ENCODE results near the gene SDF2L1. TPM values are rescaled to one million over a fixed set of nuclear protein-coding genes. Genes with fewer than 3 reads are reported as not detected.
"Not testable (repeated sequence)": the region's sequence is repeated elsewhere in the genome, so short reads cannot be mapped to it uniquely, and the experiment has no call there.

Gene SDF2L1
- total RNA-seq, 2 experiments from 2014 or later, result 21.7 to 22.3 TPM

DNA sequence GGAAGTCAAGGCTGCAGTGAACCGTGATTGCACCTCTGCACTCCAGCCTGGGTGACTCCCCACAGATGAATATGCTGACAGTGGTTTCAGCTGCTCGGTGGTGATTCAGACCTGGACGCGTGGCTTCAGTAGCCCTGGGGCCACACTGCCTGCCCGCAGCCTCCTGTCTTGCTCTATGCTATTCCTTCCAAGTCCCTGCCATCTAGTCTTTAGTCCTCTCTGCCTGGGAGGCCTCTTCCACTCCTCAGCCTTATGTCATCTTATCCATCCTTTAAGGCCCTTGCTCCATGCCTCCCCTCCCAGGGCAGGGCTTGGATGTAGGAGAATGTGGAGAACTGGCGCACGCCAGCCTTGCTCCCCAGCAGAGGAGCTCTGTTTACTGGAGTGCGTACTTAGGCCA, 35.3 kb upstream of the SDF2L1 start:
- no peaks in the 10 kb centered on the region for H3K27me3 Mint-ChIP-seq (ENCODE audit: low read depth)
- peaks cover 5% of the 10 kb centered on the region for H3K36me3 Mint-ChIP-seq (ENCODE audit: low read depth)
- no peak for DNase-seq
- H3K4me1 Mint-ChIP-seq (ENCODE audit: low read depth), result peaks cover 33% of the 10 kb centered on the region
- peak overlapping the region; percentile 36 for H3K27ac Mint-ChIP-seq
- H3K4me3 Mint-ChIP-seq, result no peak overlapping the region
- no peaks in the 10 kb centered on the region for H3K9me3 Mint-ChIP-seq
- CTCF ChIA-PET, result no interaction called here
- intact Hi-C loops (cut with micrococcal nuclease), result no loop called here

GRCh38 chr22:21609556-21610157, 32.4 kb upstream of the SDF2L1 start:
- CTCF ChIA-PET, result interaction anchor here (1.0 to 1.4 kb wide), 2 partner anchors 14 to 32 kb away, joined by 3 read pairs; partner anchors contain the start of gene SDF2L1
- H3K9me3 Mint-ChIP-seq; H3K27me3 Mint-ChIP-seq (ENCODE audit: low read depth); DNase-seq; H3K4me3 Mint-ChIP-seq; H3K27ac Mint-ChIP-seq: not testable (repeated sequence)
- intact Hi-C loops (cut with micrococcal nuclease), result loop anchor here (10.0 kb wide), 1 partner anchor 585 kb away; no protein-coding TSS in a partner anchor
- H3K36me3 Mint-ChIP-seq (ENCODE audit: low read depth), result peaks cover 18% of the 10 kb centered on the region
- H3K4me1 Mint-ChIP-seq (ENCODE audit: low read depth), result peaks cover 29% of the 10 kb centered on the region

- no peaks in the 10 kb centered on the region for H3K27me3 Mint-ChIP-seq (ENCODE audit: low read depth)
- intact Hi-C loops (cut with micrococcal nuclease), result loop anchor here (10.0 kb wide), 1 partner anchor 583 kb away; no protein-coding TSS in a partner anchor
- DNase-seq, result no peak
- H3K36me3 Mint-ChIP-seq (ENCODE audit: low read depth), result peaks cover 21% of the 10 kb centered on the region
- H3K27ac Mint-ChIP-seq, result peak overlapping the region; percentile 61
- H3K4me3 Mint-ChIP-seq, result no peak overlapping the region
- peaks cover 26% of the 10 kb centered on the region for H3K4me1 Mint-ChIP-seq (ENCODE audit: low read depth)
- CTCF ChIA-PET, result interaction anchor here (1.0 kb wide), 1 partner anchor 13 kb away, joined by 3 read pairs; no protein-coding TSS in a partner anchor
- H3K9me3 Mint-ChIP-seq, result no peaks in the 10 kb centered on the region
Measured at GRCh38 chr22:21611210-21611977, 30.7 kb upstream of the SDF2L1 start.

DNA sequence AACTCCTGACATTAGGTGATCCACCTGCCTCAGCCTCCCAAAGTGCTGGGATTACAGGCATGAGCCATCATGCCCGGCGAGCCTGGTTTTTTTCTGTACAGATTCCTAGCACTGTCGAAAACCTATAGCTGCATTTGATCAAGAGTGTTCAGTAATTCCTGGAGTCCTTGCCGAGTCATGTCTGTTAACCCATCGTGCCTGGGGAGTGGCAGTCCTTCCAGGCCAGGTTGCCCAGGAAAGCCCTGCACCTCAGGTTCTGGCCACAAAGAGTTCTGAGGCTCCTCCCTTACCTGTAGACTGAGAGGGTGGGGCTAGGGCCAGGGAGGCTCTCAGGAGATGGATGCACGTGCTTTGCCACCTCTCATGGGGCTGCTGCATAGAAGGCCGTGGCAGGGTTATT, 29.2 kb upstream of the SDF2L1 start:
- Mint-ChIP-seq H3K4me1 (ENCODE audit: low read depth) (peaks cover 16% of the 10 kb centered on the region), H3K36me3 (ENCODE audit: low read depth) (peaks cover 18% of the 10 kb centered on the region), H3K27ac (no peak overlapping the region), H3K4me3 (no peak overlapping the region), H3K9me3 (no peaks in the 10 kb centered on the region), H3K27me3 (ENCODE audit: low read depth) (no peaks in the 10 kb centered on the region)
- DNase-seq, result no peak
- CTCF ChIA-PET, result interaction anchor here (1.0 to 1.9 kb wide), 2 partner anchors 12 to 34 kb away, joined by 3 to 5 read pairs; no protein-coding TSS in a partner anchor
- intact Hi-C loops (cut with micrococcal nuclease), result loop anchor here (10.0 kb wide), 1 partner anchor 582 kb away; no protein-coding TSS in a partner anchor

DNA sequence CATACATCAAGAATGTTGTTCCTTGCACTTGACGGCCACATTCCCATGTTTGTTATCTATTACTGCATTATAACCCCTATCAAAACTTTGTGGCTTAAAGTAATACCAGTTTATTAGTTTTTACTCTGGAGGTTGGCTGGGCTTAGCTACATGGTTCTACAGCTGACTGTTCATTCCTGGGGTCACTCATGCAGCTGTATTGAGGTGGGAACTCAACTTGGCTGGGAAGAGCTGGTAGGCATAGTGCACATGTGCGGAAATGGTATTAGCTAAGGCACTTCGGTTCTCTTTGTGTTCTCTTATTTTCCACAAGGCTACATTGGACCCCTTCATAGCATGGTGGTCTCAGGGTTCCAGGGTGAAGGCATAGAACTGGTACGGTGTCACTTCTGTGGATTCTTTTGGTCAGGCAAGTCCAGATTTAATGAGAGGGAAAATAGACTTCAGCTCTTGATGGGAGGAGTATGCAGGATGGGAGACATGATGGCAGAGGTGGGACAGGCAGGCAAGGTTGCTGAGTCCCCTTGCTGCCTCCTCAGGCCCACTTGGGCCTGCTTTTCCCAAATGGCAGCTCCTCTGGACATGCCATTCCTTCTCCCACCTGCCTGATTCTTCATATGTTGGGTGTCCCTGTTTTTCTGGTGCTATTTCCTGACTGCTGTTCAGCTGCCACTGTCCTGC, 28.4 kb upstream of the SDF2L1 start:
- H3K27ac Mint-ChIP-seq, result peak overlapping the region; percentile 2

GRCh38 chr22:21615731-21616130, 26.4 kb upstream of the SDF2L1 start:
- no peak overlapping the region for H3K4me3 Mint-ChIP-seq
- intact Hi-C loops (cut with micrococcal nuclease), result loop anchor here (5.0 to 10.0 kb wide), 2 partner anchors 37 to 579 kb away; no protein-coding TSS in a partner anchor
- H3K27ac Mint-ChIP-seq, result no peak overlapping the region
- H3K4me1 Mint-ChIP-seq (ENCODE audit: low read depth), result peaks cover 14% of the 10 kb centered on the region
- CTCF ChIA-PET, result interaction anchor here (0.5 to 2.4 kb wide), 3 partner anchors 14 to 36 kb away, joined by 4 to 8 read pairs (median 7); partner anchors contain the start of genes SDF2L1 and YDJC
- H3K9me3 Mint-ChIP-seq, result no peaks in the 10 kb centered on the region
- peaks cover 18% of the 10 kb centered on the region for H3K36me3 Mint-ChIP-seq (ENCODE audit: low read depth)
- no peaks in the 10 kb centered on the region for H3K27me3 Mint-ChIP-seq (ENCODE audit: low read depth)
- no peak for DNase-seq

More for the DNA sequence above, 28.4 kb upstream of the SDF2L1 start:
- Mint-ChIP-seq H3K27me3 (ENCODE audit: low read depth) (no peaks in the 10 kb centered on the region), H3K9me3 (no peaks in the 10 kb centered on the region), H3K4me3 (no peak overlapping the region), H3K36me3 (ENCODE audit: low read depth) (peaks cover 18% of the 10 kb centered on the region), H3K4me1 (ENCODE audit: low read depth) (peaks cover 14% of the 10 kb centered on the region)
- no peak for DNase-seq
- intact Hi-C loops (cut with micrococcal nuclease), result loop anchor here (10.0 kb wide), 1 partner anchor 581 kb away; no protein-coding TSS in a partner anchor
- CTCF ChIA-PET, result interaction anchor here (1.9 kb wide), 1 partner anchor 33 kb away, joined by 5 read pairs; no protein-coding TSS in a partner anchor

DNA sequence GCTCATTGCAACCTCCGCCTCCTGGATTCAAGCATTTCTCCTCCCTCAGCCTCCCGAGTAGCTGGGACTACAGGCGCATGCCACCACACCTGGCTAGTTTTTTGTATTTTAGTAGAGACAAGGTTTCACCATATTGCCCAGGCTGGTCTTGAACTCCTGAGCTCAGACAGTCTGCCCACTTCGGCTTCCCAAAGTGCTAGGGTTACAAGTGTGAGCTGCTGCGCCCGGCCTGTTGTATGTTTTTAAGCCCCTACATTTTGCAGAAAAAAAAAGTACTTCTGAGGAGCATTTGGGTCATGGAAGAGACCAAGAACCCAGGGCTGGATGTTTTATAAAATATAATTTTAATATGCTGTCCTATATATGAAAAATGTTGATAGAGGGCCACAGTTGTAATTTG, 24.8 kb upstream of the SDF2L1 start:
- H3K36me3 Mint-ChIP-seq (ENCODE audit: low read depth), result peaks cover 16% of the 10 kb centered on the region
- H3K27me3 Mint-ChIP-seq (ENCODE audit: low read depth); H3K4me1 Mint-ChIP-seq (ENCODE audit: low read depth); H3K4me3 Mint-ChIP-seq; H3K9me3 Mint-ChIP-seq; DNase-seq; H3K27ac Mint-ChIP-seq: not testable (repeated sequence)
- CTCF ChIA-PET, result interaction anchor here (0.5 to 1.9 kb wide), 2 partner anchors 12 to 1223 kb away, joined by 5 to 8 read pairs; partner anchors contain the start of gene YDJC
- intact Hi-C loops (cut with micrococcal nuclease), result loop anchor here (5.0 to 10.0 kb wide), 2 partner anchors 35 to 577 kb away; no protein-coding TSS in a partner anchor

DNA sequence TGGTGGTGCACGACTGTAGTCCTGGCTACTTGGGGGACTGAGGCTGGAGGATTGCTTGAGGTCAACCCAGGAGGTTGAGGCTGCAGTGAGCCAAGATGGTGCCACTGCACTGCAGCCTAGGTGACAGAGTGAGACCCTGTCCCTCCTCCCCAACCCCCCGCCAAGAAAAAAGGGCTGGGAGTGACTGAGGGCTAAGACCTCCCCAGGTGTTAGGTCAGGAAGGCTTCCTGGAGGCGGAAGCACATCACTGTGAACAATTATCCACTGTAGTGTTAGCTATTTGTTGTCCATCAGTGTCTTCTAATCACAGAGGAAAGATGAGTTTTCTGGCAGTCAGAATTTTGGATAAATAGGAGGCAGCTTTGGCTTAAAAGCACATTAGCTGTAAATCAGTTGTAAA, 21.1 kb upstream of the SDF2L1 start:
- intact Hi-C loops (cut with micrococcal nuclease), result no loop called here
- no peak overlapping the region for H3K4me3 Mint-ChIP-seq

GRCh38 chr22:21622011-21622918, 19.8 kb upstream of the SDF2L1 start:
- CTCF ChIA-PET, result interaction anchor here (1.3 to 13.9 kb wide), 2 partner anchors 22 to 34 kb away, joined by 3 to 208 read pairs; partner anchors contain the start of gene SDF2L1
- Mint-ChIP-seq H3K27ac (peak overlapping the region; percentile 17), H3K4me3 (no peak overlapping the region), H3K27me3 (ENCODE audit: low read depth) (no peaks in the 10 kb centered on the region), H3K9me3 (no peaks in the 10 kb centered on the region), H3K4me1 (ENCODE audit: low read depth) (peaks cover 16% of the 10 kb centered on the region), H3K36me3 (ENCODE audit: low read depth) (peaks cover 7% of the 10 kb centered on the region)
- no peak for DNase-seq
- intact Hi-C loops (cut with micrococcal nuclease), result no loop called here

More for the DNA sequence above, 21.1 kb upstream of the SDF2L1 start:
- Mint-ChIP-seq H3K9me3 (no peaks in the 10 kb centered on the region), H3K4me1 (ENCODE audit: low read depth) (peaks cover 7% of the 10 kb centered on the region), H3K27me3 (ENCODE audit: low read depth) (no peaks in the 10 kb centered on the region), H3K27ac (no peak overlapping the region), H3K36me3 (ENCODE audit: low read depth) (peaks cover 2% of the 10 kb centered on the region)
- no peak for DNase-seq
- CTCF ChIA-PET, result interaction anchor here (0.5 to 1.8 kb wide), 3 partner anchors 8 to 23 kb away, joined by 3 to 4 read pairs (median 3); no protein-coding TSS in a partner anchor

- no peaks in the 10 kb centered on the region for H3K9me3 Mint-ChIP-seq
- no peaks in the 10 kb centered on the region for H3K27me3 Mint-ChIP-seq (ENCODE audit: low read depth)
- CTCF ChIA-PET, result interaction anchor here (1.3 to 13.9 kb wide), 2 partner anchors 21 to 35 kb away, joined by 3 to 208 read pairs; partner anchors contain the start of gene SDF2L1
- H3K4me3 Mint-ChIP-seq, result no peak overlapping the region
- H3K27ac Mint-ChIP-seq, result peak overlapping the region; percentile 26
- H3K36me3 Mint-ChIP-seq (ENCODE audit: low read depth), result peaks cover 15% of the 10 kb centered on the region
- intact Hi-C loops (cut with micrococcal nuclease), result no loop called here
- no peak for DNase-seq
- H3K4me1 Mint-ChIP-seq (ENCODE audit: low read depth), result peaks cover 24% of the 10 kb centered on the region
Measured at GRCh38 chr22:21622919-21623647, 19.0 kb upstream of the SDF2L1 start.

Measured in activated naive CD4-positive, alpha-beta T cell treated with anti-CD3 and anti-CD28 coated beads for 36 hours (primary cell).